ENCODE results near the gene MAD2L2.

MAD2L2 gene

DNA sequence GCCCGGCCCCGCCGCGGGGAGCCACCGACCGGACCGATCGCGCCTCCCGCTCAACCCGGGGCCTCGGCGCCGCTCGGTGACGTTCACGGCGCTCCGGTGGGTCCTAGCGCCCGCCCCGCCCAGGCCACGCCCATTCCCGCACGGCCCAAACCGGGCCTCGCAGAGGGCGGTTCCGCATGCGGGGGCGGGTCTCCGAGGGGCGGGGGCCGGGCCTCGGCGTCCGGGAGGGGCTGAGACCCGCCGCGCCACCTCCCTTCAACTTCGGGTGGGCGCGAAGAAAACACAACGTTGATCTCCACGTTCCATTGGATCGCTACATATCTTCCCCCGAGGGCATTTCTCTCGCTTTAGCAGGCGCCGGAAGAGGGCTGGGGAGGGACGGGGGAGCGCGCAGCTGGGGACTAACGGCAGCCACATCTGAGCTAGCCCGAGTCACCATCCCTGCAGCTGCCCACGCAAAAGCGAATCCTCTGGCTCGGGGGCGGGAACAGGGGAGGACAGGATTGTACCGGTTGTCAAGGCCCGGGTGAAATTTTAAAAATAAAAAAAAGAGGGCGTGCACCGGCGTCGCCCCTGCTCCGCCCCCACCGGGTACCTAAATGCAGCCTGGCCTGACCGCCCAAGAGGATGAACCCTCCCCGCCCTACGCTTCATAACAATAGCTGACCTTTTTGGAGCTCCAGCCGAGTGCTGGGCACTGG, at the start of gene MAD2L2:
MAD2L2 (minus strand) TSS at position 78 of the 701 bp plus-strand sequence. CDS start 547 bp downstream, outside the sequence.
- Histone ChIP-seq H3K9me3 (ENCODE audit: control insufficient read depth in 1 of 2, low read length in 2 of 2) (no peaks in the 10 kb centered on the region), H3K4me3 (ENCODE audit: low read depth in 1 of 2, low read length in 2 of 2) (peak within 1 kb of the TSS; percentile 68 to 85), H3K4me1 (ENCODE audit: control insufficient read depth in 1 of 2, insufficient read depth in 2 of 2, low read length in 2 of 2) (peaks cover 0 to 13% of the 10 kb centered on the region in 2 donors), H3K27me3 (ENCODE audit: low read depth, low read length) (no peaks in the 10 kb centered on the region), H3K27ac (ENCODE audit: low read length) (peak within 1 kb of the TSS; percentile 51), H3K36me3 (ENCODE audit: control insufficient read depth in 1 of 2, insufficient read depth in 2 of 2, low read length in 2 of 2) (peaks cover 4 to 12% of the 10 kb centered on the region in 2 donors)

DNA sequence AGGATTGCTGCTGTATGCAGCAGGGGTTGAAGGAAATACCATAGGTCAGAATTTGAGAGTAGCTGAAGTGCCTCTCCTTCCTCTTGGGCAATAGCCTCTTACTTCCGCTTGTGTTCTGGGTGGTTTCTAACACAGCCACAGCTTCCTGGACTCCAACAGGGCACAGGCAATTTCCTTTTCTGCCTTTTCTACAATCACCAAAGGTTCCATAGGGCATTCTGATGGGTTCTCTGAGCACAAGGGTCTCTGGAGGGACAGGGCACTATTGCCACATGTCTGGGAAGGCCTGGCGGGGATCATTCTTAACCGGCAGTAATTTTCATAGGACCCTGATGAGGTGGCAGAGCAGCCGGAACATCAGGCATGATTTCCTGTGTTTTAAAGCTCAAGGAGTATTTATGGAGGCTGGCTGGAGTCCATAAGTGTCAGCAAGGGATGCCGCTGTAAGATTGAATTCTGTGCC, 49.5 kb upstream of the MAD2L2 start:
- Histone ChIP-seq H3K27ac (ENCODE audit: low read length) (peak overlapping the region; percentile 30), H3K36me3 (ENCODE audit: control insufficient read depth in 1 of 2, insufficient read depth in 2 of 2, low read length in 2 of 2) (no peaks in the 10 kb centered on the region), H3K9me3 (ENCODE audit: control insufficient read depth in 1 of 2, low read length in 2 of 2) (no peaks in the 10 kb centered on the region), H3K4me1 (ENCODE audit: control insufficient read depth in 1 of 2, insufficient read depth in 2 of 2, low read length in 2 of 2) (peaks cover 10 to 40% of the 10 kb centered on the region in 2 donors), H3K4me3 (ENCODE audit: low read depth in 1 of 2, low read length in 2 of 2) (peak overlapping the region in 1 of 2 donors; percentile 37), H3K27me3 (ENCODE audit: low read depth, low read length) (no peaks in the 10 kb centered on the region)

DNA sequence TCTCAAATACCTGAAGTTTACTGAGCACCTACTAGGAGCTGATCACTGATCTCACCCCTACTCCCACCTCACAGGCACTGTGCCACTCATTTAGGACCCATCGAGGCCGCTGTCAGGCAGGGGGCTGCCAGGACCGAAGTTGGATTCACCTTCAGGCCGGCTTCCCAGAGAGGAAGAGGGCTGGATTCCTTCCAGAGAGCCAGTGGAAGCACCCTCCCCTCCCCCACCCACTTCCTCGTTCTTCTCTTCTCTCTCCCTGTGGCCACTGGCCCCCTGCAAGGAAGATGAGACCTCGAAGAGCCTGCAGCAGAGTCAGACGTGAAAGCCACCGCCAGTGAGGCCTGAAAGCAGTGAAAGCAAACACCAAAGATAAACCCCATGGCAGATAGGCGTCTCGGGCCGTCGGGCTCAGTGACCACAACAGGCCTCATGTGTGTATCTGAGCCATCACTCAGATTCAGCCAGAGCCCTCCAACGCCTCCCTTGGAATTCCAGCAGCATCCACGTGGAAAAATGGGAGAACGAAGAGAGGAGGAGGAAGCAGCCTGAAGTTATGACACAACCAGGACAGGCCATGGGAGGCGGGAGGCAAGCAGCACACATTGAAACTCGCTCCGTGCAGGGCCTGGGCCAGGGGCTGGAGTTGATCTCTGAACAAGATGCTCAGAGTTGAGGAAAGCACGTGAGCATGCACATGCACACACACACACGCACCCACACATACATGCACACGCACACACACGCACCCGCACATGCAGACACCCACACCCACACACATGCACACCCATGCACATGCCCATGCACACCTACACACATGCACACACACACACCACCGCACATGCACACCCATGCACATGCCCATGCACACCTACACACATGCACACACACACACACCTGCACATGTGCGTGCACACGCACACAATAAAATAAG, 48.8 kb upstream of the MAD2L2 start:
- Histone ChIP-seq H3K4me1 (ENCODE audit: control insufficient read depth in 1 of 2, insufficient read depth in 2 of 2, low read length in 2 of 2) (peaks cover 6 to 38% of the 10 kb centered on the region in 2 donors), H3K27me3 (ENCODE audit: low read depth, low read length) (no peaks in the 10 kb centered on the region), H3K27ac (ENCODE audit: low read length) (no peak overlapping the region), H3K4me3 (ENCODE audit: low read depth in 1 of 2, low read length in 2 of 2) (no peak overlapping the region), H3K36me3 (ENCODE audit: control insufficient read depth in 1 of 2, insufficient read depth in 2 of 2, low read length in 2 of 2) (no peaks in the 10 kb centered on the region), H3K9me3 (ENCODE audit: control insufficient read depth in 1 of 2, low read length in 2 of 2) (no peaks in the 10 kb centered on the region)

DNA sequence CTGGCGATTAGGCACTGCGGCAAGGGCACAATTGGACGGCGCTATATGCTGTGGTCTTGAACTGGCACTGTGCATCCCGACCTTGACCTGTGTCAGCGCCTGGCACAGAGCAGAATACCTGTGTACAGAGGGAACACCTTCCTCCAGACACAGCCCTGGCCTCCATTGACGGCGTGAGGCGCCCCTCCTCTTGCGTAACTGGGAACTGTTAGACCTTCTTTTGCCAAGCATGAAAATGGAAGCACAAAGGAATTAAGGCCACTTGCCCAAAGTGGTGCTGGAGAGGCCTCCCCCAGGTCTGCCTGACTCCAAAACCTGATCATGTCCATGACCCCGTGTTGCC, 48.2 kb upstream of the MAD2L2 start:
- no peaks in the 10 kb centered on the region for H3K27me3 ChIP-seq (ENCODE audit: low read depth, low read length)
- H3K27ac ChIP-seq (ENCODE audit: low read length), result no peak overlapping the region
- no peaks in the 10 kb centered on the region for H3K36me3 ChIP-seq (ENCODE audit: control insufficient read depth in 1 of 2, insufficient read depth in 2 of 2, low read length in 2 of 2)
- H3K4me3 ChIP-seq (ENCODE audit: low read depth in 1 of 2, low read length in 2 of 2), result no peak overlapping the region
- H3K9me3 ChIP-seq (ENCODE audit: control insufficient read depth in 1 of 2, low read length in 2 of 2), result no peaks in the 10 kb centered on the region
- H3K4me1 ChIP-seq (ENCODE audit: control insufficient read depth in 1 of 2, insufficient read depth in 2 of 2, low read length in 2 of 2), result peaks cover 6 to 38% of the 10 kb centered on the region in 2 donors

DNA sequence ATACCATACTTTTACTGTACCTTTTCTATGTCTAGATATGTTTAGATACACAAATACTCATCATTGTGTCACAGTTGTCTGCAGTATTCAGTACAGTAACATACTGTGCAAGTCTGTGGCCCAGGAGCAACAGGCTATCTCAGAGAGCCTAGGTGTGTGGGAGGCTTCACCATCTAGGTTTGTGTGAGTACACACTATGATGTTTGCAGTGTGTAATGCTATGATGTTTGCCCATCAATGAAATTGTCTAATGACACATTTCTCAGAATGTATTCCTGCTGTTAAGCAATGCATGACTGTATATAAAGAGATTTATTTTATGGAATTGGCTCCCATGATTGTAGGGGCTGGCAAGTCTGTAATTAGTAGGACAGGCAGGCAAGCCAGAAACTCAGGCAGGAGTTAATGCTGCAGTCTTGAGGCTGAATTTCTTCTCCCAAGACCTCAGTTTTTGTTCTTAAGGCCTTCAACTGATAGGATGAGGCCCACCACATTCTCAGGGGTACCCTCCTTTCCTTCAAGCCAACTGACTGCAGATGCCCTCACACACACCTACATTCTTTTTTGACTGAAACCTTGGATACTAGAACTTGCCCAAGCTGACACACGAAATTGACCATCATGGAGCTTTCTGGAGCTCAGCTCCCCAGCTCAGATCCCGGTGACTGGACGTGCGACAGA, 47.3 kb upstream of the MAD2L2 start:
- no peak overlapping the region for H3K4me3 ChIP-seq (ENCODE audit: low read depth in 1 of 2, low read length in 2 of 2)
- H3K27ac ChIP-seq (ENCODE audit: low read length), result no peak overlapping the region
- no peaks in the 10 kb centered on the region for H3K36me3 ChIP-seq (ENCODE audit: control insufficient read depth in 1 of 2, insufficient read depth in 2 of 2, low read length in 2 of 2)
- no peaks in the 10 kb centered on the region for H3K9me3 ChIP-seq (ENCODE audit: control insufficient read depth in 1 of 2, low read length in 2 of 2)
- peaks cover 6 to 38% of the 10 kb centered on the region in 2 donors for H3K4me1 ChIP-seq (ENCODE audit: control insufficient read depth in 1 of 2, insufficient read depth in 2 of 2, low read length in 2 of 2)
- H3K27me3 ChIP-seq (ENCODE audit: low read depth, low read length), result no peaks in the 10 kb centered on the region

DNA sequence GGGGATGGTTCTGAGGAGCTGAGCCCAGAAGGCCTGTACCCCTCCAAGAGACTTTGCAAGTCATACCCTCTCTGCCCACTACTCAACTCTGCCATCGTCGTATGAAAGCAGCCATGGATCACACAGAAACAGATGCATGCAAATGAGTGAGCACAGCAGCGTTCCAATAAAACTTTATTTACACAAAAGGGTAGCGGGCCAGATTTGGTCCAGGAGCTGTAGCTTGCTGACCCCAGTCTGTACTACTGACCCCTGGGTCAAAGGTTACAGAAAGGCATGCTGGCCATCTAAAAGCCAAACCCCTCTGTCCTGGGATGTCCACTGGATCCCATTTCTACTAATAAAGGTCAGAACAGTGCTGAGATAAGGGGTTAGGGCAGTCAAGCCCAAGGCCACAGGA, 46.2 kb upstream of the MAD2L2 start:
- Histone ChIP-seq H3K27me3 (ENCODE audit: low read depth, low read length) (no peaks in the 10 kb centered on the region), H3K27ac (ENCODE audit: low read length) (no peak overlapping the region), H3K9me3 (ENCODE audit: control insufficient read depth in 1 of 2, low read length in 2 of 2) (no peaks in the 10 kb centered on the region), H3K4me3 (ENCODE audit: low read depth in 1 of 2, low read length in 2 of 2) (no peak overlapping the region), H3K36me3 (ENCODE audit: control insufficient read depth in 1 of 2, insufficient read depth in 2 of 2, low read length in 2 of 2) (no peaks in the 10 kb centered on the region), H3K4me1 (ENCODE audit: control insufficient read depth in 1 of 2, insufficient read depth in 2 of 2, low read length in 2 of 2) (peaks cover 6 to 30% of the 10 kb centered on the region in 2 donors)

DNA sequence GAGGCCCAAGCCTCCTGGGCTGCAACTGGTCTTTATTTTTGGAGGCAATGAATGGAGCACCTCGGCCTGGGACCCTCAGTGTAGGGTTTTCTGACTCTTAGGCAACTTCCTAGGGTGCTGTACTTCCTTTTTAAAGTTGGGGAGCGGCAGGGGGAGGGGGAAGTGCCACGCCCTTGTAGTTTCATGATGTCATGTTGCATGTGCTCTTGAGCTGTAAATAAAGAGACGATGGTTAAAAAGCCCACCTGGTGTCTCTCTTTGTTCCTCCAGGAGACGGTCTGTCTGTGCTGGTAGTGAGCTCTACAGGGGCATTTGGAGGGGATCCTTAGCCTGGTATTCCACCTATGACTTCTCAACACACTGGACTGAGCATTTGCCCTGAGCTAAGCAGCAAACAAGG, 44.7 kb upstream of the MAD2L2 start:
- Histone ChIP-seq H3K27me3 (ENCODE audit: low read depth, low read length) (no peaks in the 10 kb centered on the region), H3K4me3 (ENCODE audit: low read depth in 1 of 2, low read length in 2 of 2) (no peak overlapping the region), H3K27ac (ENCODE audit: low read length) (no peak overlapping the region), H3K9me3 (ENCODE audit: control insufficient read depth in 1 of 2, low read length in 2 of 2) (no peaks in the 10 kb centered on the region), H3K4me1 (ENCODE audit: control insufficient read depth in 1 of 2, insufficient read depth in 2 of 2, low read length in 2 of 2) (peaks cover 3 to 16% of the 10 kb centered on the region in 2 donors), H3K36me3 (ENCODE audit: control insufficient read depth in 1 of 2, insufficient read depth in 2 of 2, low read length in 2 of 2) (no peaks in the 10 kb centered on the region)

DNA sequence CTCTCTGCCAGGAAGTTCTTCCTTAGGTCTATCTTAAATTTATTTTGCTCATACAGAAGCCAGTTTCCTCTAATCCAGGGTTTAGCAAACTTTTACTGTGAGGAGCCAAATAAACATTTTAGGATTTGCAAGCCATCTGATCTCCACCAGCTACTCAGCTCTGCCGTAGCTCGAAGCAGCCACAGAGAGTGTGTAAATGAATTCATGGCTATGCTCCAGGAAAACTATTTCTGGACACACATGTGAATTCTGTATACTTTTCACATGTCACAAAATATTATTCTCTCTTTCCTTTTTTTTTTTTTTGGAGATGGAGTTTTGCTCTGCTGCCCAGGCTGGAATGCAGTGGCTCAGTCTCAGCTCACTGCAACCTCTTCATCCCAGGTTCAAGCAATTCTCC, 41.6 kb upstream of the MAD2L2 start:
- Histone ChIP-seq H3K27me3 (ENCODE audit: low read depth, low read length) (no peaks in the 10 kb centered on the region), H3K4me1 (ENCODE audit: control insufficient read depth in 1 of 2, insufficient read depth in 2 of 2, low read length in 2 of 2) (peaks cover 0 to 8% of the 10 kb centered on the region in 2 donors), H3K9me3 (ENCODE audit: control insufficient read depth in 1 of 2, low read length in 2 of 2) (no peaks in the 10 kb centered on the region), H3K27ac (ENCODE audit: low read length) (no peak overlapping the region), H3K36me3 (ENCODE audit: control insufficient read depth in 1 of 2, insufficient read depth in 2 of 2, low read length in 2 of 2) (no peaks in the 10 kb centered on the region), H3K4me3 (ENCODE audit: low read depth in 1 of 2, low read length in 2 of 2) (no peak overlapping the region)

DNA sequence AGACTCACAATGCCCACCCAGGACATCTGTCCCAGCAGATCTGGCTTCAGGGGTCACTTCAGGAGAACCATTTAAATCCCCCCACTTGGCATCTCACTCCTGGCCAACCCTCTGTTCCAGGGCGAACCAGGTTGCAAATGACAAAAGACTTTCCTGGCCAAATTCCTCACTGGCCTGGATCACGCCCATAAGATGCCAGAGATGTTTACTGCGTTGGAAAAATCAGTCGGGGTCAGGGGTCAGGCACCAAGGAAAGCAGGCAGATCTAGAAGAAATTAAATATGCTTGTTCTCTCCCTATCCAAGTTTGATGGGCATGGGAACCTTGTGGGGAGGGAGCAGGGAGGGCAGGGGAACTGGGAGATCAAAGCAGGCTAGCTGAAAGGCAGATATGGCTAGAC, 40.4 kb upstream of the MAD2L2 start:
- Histone ChIP-seq H3K27ac (ENCODE audit: low read length) (no peak overlapping the region), H3K36me3 (ENCODE audit: control insufficient read depth in 1 of 2, insufficient read depth in 2 of 2, low read length in 2 of 2) (no peaks in the 10 kb centered on the region), H3K27me3 (ENCODE audit: low read depth, low read length) (no peaks in the 10 kb centered on the region), H3K9me3 (ENCODE audit: control insufficient read depth in 1 of 2, low read length in 2 of 2) (no peaks in the 10 kb centered on the region), H3K4me1 (ENCODE audit: control insufficient read depth in 1 of 2, insufficient read depth in 2 of 2, low read length in 2 of 2) (peaks cover 0 to 8% of the 10 kb centered on the region in 2 donors), H3K4me3 (ENCODE audit: low read depth in 1 of 2, low read length in 2 of 2) (no peak overlapping the region)

DNA sequence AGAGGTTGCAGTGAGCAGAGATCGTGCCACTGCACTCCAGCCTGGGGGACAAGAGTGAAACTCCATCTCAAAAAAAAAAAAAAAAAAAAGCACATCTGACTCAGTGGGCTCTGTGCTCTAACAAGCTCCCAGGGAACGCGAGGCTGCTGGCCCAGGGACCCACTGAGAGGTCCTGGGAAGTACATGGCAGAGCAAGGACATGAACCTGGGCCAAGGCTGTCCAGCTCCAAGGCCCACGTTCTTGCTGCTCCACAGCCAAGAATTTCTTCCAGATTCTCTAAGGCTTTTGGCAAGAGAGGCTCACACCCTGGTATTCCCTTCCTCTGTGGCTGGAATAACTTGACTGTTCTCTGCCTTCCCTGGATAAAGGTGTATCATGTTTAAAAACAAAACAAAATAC, 39.6 kb upstream of the MAD2L2 start:
- no peaks in the 10 kb centered on the region for H3K9me3 ChIP-seq (ENCODE audit: control insufficient read depth in 1 of 2, low read length in 2 of 2)
- no peaks in the 10 kb centered on the region for H3K27me3 ChIP-seq (ENCODE audit: low read depth, low read length)
- no peak overlapping the region for H3K27ac ChIP-seq (ENCODE audit: low read length)
- H3K4me3 ChIP-seq (ENCODE audit: low read depth in 1 of 2, low read length in 2 of 2), result no peak overlapping the region
- peaks cover 0 to 8% of the 10 kb centered on the region in 2 donors for H3K4me1 ChIP-seq (ENCODE audit: control insufficient read depth in 1 of 2, insufficient read depth in 2 of 2, low read length in 2 of 2)
- H3K36me3 ChIP-seq (ENCODE audit: control insufficient read depth in 1 of 2, insufficient read depth in 2 of 2, low read length in 2 of 2), result no peaks in the 10 kb centered on the region

DNA sequence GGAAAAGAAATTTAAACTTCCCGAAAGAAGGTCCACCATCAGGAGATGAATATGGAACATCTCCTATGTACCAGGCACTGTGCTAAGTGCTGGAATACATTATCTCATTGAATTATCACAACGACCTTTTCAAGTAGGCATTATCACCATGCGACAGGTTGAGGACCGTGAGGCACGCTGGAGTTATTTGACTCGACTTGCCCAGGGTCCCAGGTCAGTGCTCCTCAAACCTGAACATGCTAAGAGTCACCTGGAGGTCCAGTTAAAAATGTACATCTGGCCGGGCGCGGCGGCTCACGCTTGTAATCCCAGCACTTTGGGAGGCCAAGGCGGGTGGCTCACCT, 39.1 kb upstream of the MAD2L2 start:
- H3K4me1 ChIP-seq (ENCODE audit: control insufficient read depth in 1 of 2, insufficient read depth in 2 of 2, low read length in 2 of 2), result peaks cover 0 to 8% of the 10 kb centered on the region in 2 donors
- H3K27ac ChIP-seq (ENCODE audit: low read length), result no peak overlapping the region

More for the DNA sequence above, 39.1 kb upstream of the MAD2L2 start:
- Histone ChIP-seq H3K4me3 (ENCODE audit: low read depth in 1 of 2, low read length in 2 of 2) (peak overlapping the region; percentile 7 to 63), H3K27me3 (ENCODE audit: low read depth, low read length) (no peaks in the 10 kb centered on the region), H3K36me3 (ENCODE audit: control insufficient read depth in 1 of 2, insufficient read depth in 2 of 2, low read length in 2 of 2) (no peaks in the 10 kb centered on the region), H3K9me3 (ENCODE audit: control insufficient read depth in 1 of 2, low read length in 2 of 2) (no peaks in the 10 kb centered on the region)
